Testis (tissue), 2 donors: Measurements from ENCODE around the gene POU2AF1.

ENCODE experiments used
- CTCF ChIP-seq, 3 experiments: fragments of 450-650 bp in 2 of 3; fragments of 200-600 bp in 1 of 3; sonication (generic) in 1 of 3; IDR thresholded peaks; one replicate each; pipeline ENCODE4 v1.5.1; 2016 to 2019; ENCODE audit warnings: antibody characterized with exemption in 3 of 3, mild to moderate bottlenecking in 2 of 3, moderate library complexity in 1 of 3
- POLR2A ChIP-seq: fragments of 450-650 bp; IDR thresholded peaks from one replicate; pipeline ENCODE4 v1.6.1; 2017; ENCODE audit warnings: antibody characterized with exemption, mild to moderate bottlenecking, moderate library complexity

GRCh38 chr11:111406091-111406490 is 27.0 kb upstream of the POU2AF1 start:
- no peak for TF ChIP-seq CTCF (IDR thresholded peaks at IDR 0.05)
- no peak for TF ChIP-seq POLR2A
